ENCODE data around the gene KRT38.
"Not testable (repeated sequence)": the region's sequence is repeated elsewhere in the genome, so short reads cannot be mapped to it uniquely, and the experiment has no call there.

KRT38 gene

DNA sequence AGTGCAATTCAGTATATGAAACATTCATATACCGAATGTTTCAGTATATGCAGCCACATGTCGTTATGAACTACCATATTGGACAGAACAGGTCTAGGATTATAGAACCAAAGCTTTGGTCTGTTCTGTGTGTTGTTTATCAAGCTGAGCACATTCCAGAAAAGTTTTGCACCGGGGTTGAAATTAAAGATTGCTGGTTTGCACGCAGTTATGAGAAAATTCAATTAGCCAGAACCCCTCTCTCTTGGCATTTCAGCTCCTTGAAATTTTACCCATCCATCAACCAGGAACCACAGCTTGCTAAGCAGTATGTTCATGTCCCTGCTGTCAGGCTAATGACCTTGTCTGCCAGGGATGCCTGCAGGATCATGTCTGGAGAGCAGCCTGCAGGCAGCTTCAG, 16.9 kb upstream of the KRT38 start:
- DNase-seq, result no peak

DNA sequence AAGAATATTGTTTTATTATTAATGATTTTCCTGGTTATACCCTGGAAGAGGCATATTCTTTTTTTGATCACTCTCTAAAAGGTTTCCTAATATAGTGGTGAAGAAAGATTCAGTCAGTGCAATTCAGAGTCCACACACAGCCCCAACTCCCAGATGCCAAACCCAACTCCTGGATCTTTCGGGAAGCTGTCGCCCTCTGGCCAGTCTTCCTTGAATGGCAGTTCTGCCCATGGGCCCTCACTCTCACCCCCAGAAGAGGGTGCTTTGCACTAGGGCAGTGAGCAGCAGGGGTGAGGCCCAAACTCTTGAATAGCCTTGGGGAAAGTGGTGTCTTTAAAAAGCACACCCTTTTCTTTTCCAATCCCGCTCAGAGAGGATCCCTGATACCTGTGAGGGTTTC, 15.4 kb upstream of the KRT38 start:
- no peak for DNase-seq

DNA sequence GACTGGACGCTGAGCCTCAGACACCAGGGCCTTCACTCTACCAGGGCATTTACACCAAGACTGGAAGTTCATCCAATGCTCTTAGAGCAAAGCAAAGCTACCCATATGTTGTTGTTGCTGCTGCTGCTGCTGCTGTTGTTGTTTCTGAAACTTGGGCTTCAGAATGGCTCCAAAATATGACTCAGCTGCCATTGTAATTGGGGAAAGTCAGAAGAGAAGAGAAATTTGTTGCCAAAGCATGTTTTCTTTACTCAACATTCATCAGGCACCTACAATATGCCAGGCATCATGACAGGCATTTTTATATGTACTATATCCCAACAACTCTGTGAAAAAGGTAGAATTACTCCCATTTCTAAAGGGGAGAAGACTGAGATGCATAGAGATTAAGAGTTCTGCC, 14.5 kb upstream of the KRT38 start:
- DNase-seq, result no peak

DNA sequence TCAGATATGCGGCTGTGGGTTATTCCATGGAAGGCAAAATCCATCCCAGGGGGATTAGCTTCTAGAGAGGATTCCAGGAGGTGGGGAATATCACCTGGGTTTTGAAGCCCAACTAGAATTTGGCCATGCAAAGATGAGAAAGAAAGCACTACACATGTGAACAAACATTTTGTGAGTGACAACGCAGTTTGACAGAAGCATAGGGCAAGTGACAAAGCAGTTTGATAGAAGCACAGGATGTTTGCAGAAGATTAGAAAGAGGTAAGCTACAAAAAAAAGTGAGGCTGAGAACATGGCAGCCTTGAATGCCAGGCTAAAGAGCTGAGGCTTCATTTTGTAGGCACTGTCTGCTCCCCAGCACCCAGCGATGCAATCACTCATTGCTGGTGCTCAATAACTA, 12.3 kb upstream of the KRT38 start:
- no peak for DNase-seq

- no peak for DNase-seq
Measured at GRCh38 chr17:41452281-41452680, 11.5 kb upstream of the KRT38 start.

DNA sequence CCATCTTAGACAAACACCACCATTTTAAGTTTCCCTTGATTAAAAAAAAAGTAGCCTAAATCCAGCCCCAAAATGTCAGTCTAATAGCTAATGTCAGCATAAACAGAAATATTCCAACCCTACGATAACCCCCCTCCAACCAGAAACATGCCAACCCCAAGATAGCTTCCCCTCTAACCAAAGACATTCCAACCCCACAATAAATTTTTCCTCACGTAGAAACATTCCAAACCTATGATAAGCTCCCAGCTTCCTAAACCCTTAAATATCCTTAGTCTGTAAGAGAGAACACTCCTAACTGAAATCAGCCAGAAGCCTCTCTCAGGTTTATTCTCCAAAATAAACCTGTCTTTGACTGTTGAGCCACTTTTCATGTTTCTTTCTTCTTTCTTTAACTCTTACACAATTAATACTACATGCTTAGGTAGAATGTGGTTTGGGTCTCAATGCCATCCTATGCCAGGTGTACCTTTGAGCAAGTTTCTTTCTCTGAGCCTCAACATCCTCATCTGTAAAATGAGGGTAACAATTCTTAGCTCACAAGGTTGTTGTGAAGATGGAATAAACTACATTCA, 10.5 kb upstream of the KRT38 start:
- no peak for DNase-seq

- DNase-seq, result no peak
Measured at GRCh38 chr17:41449008-41449407, 8.2 kb upstream of the KRT38 start.

DNA sequence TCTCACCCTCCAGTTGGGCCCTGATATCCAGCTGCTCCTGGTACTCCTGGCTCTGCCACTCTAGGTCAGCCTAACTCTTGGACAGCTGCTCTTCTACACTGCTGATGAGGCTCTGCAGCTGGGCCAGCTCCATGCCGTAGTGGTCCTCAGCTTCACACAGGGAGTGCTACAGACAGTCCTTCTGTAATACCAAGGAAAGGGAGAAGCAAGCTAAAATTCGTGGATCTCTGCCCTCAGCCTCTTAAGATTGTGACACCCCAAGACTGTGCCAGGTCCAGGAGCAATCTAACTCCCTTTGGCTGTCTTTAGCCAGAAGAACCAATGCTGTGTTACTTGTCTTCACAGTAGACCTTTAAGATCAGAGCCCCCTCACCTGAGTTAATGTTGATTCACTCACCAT, 7.7 kb upstream of the KRT38 start:
- no peak for DNase-seq

DNA sequence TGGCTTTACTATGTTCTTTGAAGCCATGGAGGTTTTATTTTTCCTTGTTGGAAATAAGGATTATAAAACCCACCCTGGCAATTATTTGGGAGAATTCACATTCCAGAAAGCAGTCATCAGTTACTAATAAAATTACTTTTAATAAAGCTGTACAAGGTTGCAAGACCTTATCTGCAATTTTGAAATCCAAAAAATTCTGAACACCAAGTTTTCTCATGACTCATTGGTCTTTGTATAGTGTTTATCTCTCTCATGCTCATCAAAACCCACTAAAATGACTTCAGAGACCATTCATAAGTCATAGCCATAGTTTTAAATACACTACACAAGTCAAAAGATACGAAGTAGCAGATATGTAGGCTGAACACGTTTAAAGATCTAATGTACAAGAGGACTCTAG, 6.0 kb upstream of the KRT38 start:
- no peak for DNase-seq

- no peak for DNase-seq
Measured at GRCh38 chr17:41444640-41445039, 3.9 kb upstream of the KRT38 start.

DNA sequence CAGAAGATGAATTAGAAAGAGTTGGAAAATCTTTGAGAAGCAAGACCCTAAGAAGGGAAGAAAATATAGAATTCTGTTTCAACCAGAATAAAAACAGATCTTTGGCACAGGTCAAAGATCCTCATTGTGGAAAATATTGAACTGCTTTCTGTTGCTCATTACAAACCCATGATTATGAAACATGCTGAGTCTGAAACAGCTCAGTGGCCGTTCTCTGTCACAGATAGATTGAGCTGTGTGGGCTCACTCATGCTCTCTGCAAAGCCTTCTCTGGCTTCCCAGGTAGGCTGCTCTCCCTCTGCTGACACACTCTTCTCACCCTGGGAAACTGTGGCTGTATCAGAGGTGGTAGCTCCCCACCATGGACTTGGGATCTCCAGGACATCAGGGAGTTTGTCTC, 3.4 kb upstream of the KRT38 start:
- no peak for DNase-seq

DNA sequence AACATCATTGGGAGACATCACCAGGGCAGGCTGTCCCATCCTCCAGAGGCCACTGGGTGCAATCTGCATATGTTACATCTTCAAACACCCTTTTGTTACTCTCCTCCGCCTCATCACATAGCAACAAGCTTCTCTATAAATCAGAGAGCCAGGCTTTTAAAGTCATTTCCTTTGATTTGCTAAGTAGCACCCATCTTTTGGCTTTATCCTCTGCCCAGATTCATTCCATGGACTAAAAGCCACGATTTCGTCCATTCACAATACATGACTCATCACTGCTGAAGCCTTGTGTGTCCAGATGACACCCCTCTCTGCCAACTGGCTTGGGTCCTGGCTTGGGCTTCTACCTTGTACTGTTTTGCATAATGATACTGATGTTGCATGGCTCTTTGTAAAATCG, 2.0 kb upstream of the KRT38 start:
- no peak for DNase-seq

DNA sequence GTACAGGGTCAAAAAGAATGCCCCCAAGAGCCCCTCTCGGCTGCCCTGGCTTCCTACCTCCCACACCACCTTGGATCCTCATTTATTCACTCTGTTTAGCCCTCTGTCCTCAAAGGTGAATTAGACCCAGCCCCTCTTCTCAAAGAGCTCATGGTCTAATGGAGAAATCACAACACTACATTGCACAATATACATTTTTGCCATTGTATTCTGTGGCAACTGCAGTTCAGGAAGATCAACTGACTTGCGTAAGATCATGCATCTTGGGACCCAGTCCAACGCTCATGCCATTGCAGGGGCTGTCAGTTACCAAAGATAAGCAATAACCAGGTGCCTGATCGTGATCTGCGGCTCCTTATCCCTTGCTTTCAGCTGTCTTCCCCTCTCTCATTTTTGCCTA, 1.4 kb downstream of the KRT38 start:
- DNase-seq, result no peak

GRCh38 chr17:41437769-41438168, 3.0 kb downstream of the KRT38 start:
- DNase-seq, result no peak

DNA sequence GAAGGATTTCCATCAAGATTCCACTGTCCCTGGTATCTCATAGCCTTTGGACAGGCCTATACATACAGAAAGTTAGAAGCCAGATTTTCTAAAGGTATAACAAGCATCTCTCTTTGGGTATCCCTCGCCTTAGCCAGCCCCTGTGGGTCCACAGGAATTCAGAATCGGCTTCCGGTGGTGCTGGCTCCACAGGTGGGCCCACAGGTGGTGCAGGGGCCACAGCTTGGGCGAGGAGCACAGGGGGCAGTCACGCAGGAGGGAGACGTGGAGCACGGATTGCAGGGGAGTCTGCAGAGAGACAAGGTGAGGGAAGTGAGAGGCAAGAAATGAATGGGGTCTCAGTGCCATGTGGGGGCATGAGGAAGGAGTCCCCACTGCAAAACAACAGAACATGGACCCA, 3.5 kb downstream of the KRT38 start:
- no peak for DNase-seq

GRCh38 chr17:41434415-41434814, 6.4 kb downstream of the KRT38 start:
- no peak for DNase-seq

DNA sequence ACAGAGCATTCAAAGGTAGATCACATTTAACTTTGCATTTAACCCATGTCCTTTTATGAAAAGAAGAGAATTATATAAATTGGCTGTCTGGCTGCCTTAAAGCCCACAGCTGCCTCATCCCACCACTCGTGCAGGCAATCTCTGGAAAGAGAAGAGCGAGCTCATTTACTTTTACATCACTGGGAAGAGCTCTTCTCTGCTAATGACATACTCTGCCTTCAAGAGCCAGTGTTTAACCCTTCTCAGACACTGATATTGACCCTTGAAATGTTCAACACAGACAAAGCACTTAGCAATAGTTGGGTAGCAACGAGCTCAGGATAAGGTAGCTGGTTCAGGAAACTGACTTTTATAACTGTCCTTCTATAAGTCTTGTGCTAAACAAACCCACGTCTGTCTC, 6.8 kb downstream of the KRT38 start:
- no peak for DNase-seq

GRCh38 chr17:41433586-41433985, 7.2 kb downstream of the KRT38 start:
- no peak for DNase-seq

DNA sequence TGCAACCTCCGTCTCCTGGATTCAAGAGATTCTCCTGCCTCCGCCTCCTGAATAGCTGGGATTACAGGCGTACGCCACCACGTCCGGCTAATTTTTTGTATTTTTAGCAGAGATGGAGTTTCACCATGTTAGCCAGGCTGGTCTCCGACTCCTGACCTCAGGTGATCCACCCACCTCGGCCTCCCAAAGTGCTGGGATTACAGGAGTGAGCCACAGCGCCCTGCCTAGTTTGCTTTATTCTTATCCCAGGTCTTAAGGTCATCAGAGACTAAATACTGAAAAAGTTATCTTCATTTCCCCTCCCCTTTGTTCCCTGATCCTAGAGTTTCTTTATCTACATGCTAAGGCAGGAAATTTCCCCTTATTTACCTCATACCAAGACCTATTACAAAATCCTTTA, 10.4 kb downstream of the KRT38 start:
- DNase-seq, result not testable (repeated sequence)

DNA sequence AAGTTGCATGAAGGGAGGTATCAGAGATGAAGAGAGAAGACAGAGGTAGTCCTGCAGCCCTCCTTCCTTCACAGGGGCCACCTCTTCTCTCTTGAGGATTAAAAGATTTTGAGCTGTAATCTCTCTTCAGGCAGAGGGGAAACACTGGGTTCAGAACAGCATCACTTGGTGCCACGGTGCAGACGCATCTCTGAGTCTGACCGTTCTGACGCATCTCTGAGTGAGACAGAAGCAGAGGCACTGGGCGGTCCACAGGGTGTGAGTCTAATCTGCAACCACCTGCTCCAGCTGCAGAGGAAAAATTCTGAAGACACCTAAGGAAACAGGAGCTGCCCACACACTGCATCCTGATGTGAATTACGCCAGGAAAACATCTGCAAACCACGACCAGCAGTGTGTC, 11.1 kb downstream of the KRT38 start:
- no peak for DNase-seq

DNA sequence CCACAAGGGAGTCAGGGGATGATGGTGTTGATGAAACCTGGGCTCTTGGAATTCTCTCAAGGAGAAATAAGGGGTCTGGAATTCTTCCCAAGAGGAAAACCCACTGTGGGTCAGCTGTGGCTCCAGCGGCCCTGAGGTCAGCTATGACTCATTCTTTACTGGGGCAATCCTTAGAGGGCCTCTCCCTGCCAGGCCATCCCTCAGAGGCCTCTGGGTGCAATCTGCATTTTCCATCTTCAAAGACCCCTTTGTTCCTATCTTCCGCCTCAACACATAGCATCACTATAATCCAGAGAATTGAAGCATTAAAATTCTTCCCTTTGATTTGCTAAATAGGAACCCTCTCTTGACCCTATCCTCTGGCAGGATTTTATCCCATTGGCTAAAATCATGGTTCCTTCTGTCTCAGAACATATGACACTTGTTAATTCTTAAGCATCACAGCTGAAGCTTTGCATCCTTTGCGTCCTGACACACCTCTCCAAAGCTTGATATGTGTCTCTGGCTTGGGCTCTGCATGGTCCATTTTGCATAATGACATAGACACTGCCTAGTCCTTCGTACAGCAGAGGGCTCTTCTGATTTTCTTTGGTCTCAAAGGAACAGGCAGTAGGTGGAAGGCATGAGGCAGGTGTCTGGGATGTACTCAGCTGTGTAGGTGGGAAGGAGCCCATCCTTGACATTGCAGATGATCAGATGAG, 12.0 kb downstream of the KRT38 start:
- DNase-seq, result no peak

- DNase-seq, result no peak
Measured at GRCh38 chr17:41424111-41424635, 16.6 kb downstream of the KRT38 start, which contains the start of gene KRT37. KRT37 (minus strand) TSS chr17:41424585; CDS start chr17:41424523, 62 bp downstream.

DNA sequence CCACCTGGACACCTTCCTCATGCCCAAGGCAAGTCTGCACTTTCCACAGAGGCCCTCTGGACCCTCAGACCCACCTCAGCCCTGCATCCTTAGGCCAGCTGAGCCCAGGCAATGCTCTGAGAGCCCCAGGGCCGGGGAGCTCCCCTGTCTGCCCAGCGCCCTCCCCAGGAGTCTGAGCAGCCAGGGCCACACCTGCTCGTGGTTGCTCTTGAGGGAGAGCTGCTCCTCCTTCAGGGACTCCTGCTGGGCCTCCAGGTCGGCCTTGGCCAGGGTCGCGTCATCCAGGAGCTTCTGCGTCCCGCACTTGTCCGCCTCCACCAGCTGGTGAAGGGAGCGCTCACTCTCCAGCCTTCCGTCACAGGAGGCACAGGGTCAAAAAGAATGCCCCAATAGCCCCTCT, 18.2 kb downstream of the KRT38 start:
- DNase-seq, result not testable (repeated sequence)

DNA sequence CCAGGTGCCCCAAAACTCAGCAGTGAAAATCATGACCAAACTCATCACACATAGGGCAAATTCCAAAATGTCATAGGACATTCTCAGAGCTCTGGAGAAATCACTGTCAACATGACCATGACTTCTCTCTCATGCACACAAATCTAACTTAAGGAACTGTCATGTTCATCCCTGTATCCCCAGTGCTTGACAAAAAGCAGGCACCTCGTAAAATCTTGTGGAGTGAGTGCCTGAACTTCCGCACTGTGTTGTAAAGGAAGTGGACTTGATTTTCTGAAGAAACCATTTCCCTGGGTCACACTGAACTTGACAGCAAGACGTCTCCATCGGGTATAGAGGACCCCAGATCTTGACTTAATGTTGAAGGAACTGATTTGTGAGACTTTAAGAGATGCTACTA, 19.2 kb downstream of the KRT38 start:
- no peak for DNase-seq

DNA sequence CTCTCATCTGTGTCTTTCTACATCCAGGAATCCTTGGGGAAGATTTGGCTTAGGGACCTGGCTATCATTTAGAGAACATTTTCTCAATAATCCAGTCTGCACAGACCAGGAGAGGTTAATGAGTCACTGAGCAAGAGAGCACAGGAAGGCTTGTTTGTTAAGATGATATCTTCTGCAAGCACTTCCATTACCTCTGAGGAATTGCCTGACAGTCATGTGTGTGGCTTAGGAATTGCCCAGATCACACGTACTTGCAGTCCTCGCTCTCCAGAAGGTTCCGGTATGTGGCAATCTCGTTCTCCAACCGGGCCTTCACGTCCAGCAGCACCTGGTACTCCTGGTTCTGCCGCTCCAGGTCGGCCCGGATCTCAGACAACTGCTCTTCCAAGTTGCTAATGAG, 19.7 kb downstream of the KRT38 start:
- no peak for DNase-seq

Measured in left hindlimb (tissue), 1 donor.